Smooth muscle cell of the brain vasculature (primary cell): ENCODE data around the gene CLC.
"Not testable (repeated sequence)": the region's sequence is repeated elsewhere in the genome, so short reads cannot be mapped to it uniquely, and the experiment has no call there.

Experiments
- DNase-seq: peaks from one replicate; pipeline ENCODE4 v3.0.0-alpha.2; 2012; ENCODE audit warnings: low read depth, low spot score

Gene CLC

DNA sequence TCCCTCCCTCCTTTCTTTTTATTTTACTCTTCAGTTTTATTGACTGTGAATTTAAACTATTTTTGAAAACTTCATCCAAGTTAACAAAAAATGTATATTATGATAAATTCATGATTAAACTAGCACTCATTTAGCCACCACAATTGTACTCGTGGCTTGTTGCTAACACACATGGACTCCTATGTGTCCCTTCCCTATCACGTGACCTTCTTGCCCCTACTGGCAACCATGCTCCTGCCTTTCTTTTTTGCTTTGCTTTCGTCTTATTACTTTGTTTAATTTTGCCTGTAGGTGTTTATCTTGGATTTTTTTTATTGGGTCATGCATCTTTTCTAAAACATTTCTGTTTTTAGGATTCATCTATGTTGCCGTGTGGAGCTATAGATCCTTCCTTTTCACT, 8.2 kb downstream of the CLC start:
- no peak for DNase-seq

- no peak for DNase-seq
Observed at GRCh38 chr19:39728040-39728439, 9.8 kb downstream of the CLC start.

- DNase-seq = no peak
Observed at GRCh38 chr19:39727070-39727800, 10.6 kb downstream of the CLC start.

DNA sequence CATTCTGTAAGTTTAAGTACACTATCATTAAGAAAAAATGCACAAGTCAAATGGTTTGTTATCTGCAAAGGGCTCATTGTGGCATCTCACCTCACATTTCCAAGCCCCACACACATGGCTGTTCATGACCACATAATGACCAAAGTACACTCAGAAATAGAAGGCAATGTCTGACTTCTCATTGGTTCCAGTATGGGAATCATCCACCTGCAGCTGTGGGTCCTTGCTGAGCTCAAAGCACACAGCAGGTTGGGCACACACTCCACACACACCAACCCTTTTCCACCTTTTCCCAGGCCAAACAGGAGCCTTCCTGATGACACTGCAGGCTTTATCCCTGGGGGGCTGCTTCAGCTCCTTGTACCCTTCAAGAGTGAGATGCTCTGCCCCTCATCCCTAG, 11.8 kb downstream of the CLC start:
- DNase-seq = no peak

DNA sequence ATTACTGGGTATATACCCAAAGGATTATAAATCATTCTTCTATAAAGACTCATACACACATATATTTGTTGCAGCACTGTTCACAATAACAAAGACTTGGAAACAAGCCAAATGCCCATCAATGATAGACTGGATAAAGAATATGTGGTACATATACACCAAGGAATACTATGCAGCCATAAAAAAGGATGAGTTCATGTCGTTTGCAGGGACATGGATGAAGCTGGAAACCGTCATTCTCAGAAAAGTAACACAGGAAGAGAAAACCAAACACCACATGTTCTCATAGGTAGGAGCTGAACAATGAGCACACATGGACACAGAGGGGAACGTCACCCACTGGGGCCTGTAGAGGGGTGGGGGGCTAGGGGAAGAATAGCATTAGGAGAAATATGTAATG, 17.7 kb downstream of the CLC start:
- DNase-seq = not testable (repeated sequence)

GRCh38 chr19:39710333-39710890, 27.4 kb downstream of the CLC start:
- no peak for DNase-seq

- no peak for DNase-seq
Observed at GRCh38 chr19:39709026-39709872, 28.6 kb downstream of the CLC start.

DNA sequence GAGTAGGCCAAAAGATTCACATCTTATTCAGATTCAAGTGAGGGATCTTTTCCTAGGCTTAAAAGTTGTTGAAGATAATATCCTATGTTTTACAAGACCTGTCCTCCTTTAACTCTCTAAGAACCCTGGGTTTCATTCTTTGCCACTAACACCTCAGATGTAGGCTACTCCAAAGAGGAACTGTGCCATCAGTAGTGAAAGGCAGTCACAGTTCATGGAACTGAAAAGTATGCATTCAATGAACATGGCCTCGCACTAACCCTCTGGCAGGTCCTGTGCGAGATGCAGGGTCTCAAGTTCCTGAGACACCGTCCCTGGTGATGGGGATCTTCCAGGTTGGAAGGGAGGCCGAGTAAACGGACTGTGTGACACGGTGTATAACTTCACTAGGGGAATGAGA, 29.2 kb downstream of the CLC start:
- no peak for DNase-seq

DNA sequence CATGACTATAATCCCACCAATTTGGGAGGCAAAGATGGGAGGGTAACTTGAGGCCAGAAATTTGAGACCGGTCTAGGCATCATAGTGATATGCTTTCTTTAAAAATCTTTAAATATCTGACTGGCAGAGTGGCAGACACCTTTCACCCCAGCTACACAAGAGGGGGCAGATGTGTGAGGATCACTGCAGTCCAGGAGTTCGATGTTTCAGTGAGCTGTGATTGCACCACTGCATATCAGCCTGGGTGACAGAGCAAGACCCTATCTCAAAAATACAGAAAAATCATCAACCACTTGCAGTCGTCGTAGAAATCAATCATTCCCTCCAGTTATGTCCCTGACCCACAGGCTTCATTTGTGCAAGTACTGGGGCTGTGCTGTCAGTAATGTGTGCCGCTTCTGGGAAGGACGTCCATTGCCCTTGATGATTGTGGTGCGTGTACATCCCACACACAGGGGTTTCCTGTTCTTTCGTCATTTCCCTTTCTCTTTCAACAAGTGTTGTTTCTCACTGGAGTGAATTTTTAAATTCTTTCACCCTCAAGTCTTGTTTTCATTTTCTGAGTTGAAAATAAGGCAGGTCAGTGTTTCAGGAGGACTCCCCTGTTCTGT, 32.1 kb downstream of the CLC start:
- no peak for DNase-seq

DNA sequence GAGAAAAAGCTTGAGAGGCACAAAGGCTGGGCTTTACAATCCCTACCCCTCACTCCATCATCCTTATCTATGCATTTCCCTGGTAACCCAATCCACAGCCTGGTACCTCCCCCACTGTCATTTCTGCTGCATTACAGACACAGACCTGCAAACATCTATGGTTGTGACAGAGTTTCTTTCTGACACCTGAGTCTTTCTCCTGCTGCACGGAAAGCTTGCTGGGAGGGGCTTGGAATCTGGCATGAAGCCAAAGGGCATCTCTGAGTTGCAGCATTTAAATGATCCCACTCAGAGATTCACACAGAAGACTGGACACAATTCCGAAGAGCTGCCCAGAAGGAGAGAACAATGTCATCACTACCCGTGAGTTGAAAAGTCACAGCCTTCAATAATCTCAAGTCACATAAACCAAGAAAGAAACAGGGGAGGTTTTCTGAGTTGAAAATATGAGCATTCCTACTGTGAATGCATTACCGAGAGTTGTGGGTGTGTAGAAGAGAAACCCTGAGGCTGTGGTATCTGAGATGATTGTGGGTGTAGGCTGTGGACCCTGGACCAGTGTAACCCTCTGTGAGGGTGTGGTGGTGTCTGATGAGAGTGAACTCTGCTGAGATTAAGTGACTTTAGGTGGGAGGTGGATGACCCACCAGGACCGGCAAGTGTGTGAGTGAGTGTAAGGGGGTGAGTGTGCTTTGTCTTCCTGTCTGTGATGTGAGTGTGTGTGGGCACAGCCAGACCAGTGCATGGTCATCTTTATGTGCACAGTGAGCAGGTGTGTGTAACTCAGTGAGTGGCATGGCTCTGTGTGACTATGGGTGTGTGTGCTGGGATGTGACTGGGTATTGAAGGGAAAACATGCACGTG, 33.4 kb downstream of the CLC start, which contains the start of gene LGALS14:
TSS of gene LGALS14 (plus strand) at position 301 of the 864 bp plus-strand sequence. CDS start at position 349, 48 bp downstream.
- no peak for DNase-seq

DNA sequence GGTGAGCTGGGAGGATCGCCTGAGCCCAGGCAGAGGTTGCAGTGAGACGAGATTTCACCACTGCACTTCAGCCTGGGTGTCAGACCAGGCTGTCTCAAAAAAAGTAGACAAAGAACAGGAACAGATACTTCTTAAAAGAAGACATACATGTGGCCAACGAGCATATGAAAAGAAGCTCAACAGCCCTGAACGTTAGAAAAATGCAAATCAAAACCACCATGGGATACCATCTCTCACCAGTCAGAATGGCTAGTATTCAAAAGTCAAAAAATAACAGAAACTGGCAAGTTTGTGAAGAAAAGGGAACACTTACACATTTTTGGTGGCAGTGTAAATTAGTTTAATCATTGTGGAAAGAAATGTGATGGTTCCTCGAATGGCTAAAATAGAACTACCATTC, 36.5 kb downstream of the CLC start:
- DNase-seq = no peak

GRCh38 chr19:39698535-39698934, 39.3 kb downstream of the CLC start:
- no peak for DNase-seq

- DNase-seq = no peak
Observed at GRCh38 chr19:39696387-39696786, 41.4 kb downstream of the CLC start.

- no peak for DNase-seq
Observed at GRCh38 chr19:39695759-39696158, 42.1 kb downstream of the CLC start.

GRCh38 chr19:39692822-39693221, 45.0 kb downstream of the CLC start:
- DNase-seq = no peak

- DNase-seq = no peak
Observed at GRCh38 chr19:39692166-39692565, 45.7 kb downstream of the CLC start.

DNA sequence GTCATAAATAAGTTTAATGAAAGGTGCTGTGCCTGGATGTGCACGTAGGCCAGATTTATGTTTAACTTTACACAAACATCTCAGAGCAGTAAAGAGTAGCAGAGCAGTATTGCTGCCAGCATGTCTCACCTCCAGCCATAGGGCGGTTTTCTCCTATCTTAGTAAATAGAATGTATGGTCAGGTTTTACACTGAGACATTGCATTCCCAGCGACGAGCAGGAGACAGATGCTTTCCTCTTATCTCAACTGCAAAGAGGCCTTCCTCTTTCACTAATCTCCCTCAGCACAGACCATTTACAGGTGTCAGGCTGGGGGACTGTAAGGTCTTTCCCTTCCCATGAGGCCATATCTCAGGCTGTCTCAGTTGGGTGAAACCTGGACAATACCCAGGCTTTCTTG, 49.2 kb downstream of the CLC start:
- DNase-seq = not testable (repeated sequence)

GRCh38 chr19:39686739-39687138, 51.1 kb downstream of the CLC start:
- no peak for DNase-seq

- DNase-seq = no peak
Observed at GRCh38 chr19:39684267-39684666, 53.6 kb downstream of the CLC start.

GRCh38 chr19:39681416-39681815, 56.4 kb downstream of the CLC start:
- DNase-seq = no peak
